ENCODE data around the gene FOXC2. TPM values are rescaled to one million over a fixed set of nuclear protein-coding genes. Genes with fewer than 3 reads are reported as not detected.

Gene FOXC2
- total and polyA plus RNA-seq, 7 donors: under 0.01 to 0.81 (median 0.39) TPM; not detected in 1

GRCh38 chr16:86568677-86569623, 2.3 kb downstream of the FOXC2 start:
- Histone ChIP-seq H3K4me1 (peaks cover 0 to 22% (median 15%) of the 10 kb centered on the region in 4 donors), H3K9me3 (no peaks in the 10 kb centered on the region), H3K4me3 (peak overlapping the region in 3 of 4 donors; percentile 18 to 34 (median 20)), H3K27me3 (peaks cover 54 to 100% (median 97%) of the 10 kb centered on the region in 3 donors), H3K27ac (peak overlapping the region in 1 of 4 donors; percentile 14), H3K36me3 (no peaks in the 10 kb centered on the region)
- no peak for DNase-seq
- TF ChIP-seq POLR2A (IDR thresholded peaks at IDR 0.05) (no peak), CTCF (IDR thresholded peaks at IDR 0.05) (no peak), POLR2AphosphoS5 (IDR thresholded peaks at IDR 0.05) (no peak), EP300 (IDR thresholded peaks at IDR 0.05) (no peak)
- 12 to 21% methylated on average over 33 of the region's 33 CpGs for WGBS, 2 donors
- intact Hi-C loops (cut with DNase I): no loop called here

DNA sequence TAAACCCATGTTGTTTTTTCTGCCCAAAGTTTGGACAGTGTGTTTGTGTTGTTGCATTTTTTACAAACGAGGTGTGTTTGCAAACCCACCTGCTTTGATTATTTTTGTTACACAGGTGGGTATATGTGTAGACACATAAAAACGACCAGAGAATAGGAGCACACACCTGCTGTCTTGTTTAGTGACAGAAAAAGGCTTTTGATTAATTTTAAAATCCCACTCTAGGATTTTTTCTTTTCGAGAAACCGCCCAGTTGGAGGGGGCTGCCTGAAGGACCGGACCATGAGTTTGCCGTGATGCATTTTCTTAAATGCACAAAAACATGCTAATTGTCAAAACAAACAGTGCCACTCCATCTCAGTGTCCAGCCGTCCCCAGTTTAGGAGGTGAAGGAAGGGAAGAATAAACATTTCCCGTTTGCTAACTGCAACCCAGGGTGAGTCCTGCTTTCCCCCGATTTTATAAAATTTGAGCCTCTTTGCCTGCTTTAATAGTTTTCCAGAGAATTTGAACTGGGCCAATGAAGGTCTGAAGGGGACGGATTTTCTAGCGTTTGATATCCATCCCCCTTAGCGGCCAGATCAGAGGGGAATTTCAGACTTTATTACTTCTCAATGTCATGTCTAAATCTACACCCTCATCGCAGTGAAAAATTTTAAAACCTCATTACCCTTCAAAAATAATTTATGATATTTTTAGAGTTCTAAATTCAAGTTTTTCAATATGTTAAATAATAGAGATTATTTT, 3.2 kb downstream of the FOXC2 start:
- intact Hi-C loops (cut with DNase I): loop anchor here (10.0 kb wide), 1 partner anchor 185 kb away; no protein-coding TSS in a partner anchor
- WGBS, 2 donors: 20 to 48% methylated on average over 13 of the region's 13 CpGs
- peaks cover 0 to 17% (median 11%) of the 10 kb centered on the region in 4 donors for H3K4me1 ChIP-seq
- TF ChIP-seq CTCF (IDR thresholded peaks at IDR 0.05) (no peak), EP300 (IDR thresholded peaks at IDR 0.05) (no peak), POLR2A (IDR thresholded peaks at IDR 0.05) (no peak), POLR2AphosphoS5 (IDR thresholded peaks at IDR 0.05) (no peak)
- H3K27me3 ChIP-seq: peaks cover 48 to 100% (median 88%) of the 10 kb centered on the region in 3 donors
- peak overlapping the region in 1 of 4 donors; percentile 32 for H3K27ac ChIP-seq
- H3K9me3 ChIP-seq: no peaks in the 10 kb centered on the region
- DNase-seq: no peak
- H3K4me3 ChIP-seq: no peak overlapping the region
- H3K36me3 ChIP-seq: no peaks in the 10 kb centered on the region

DNA sequence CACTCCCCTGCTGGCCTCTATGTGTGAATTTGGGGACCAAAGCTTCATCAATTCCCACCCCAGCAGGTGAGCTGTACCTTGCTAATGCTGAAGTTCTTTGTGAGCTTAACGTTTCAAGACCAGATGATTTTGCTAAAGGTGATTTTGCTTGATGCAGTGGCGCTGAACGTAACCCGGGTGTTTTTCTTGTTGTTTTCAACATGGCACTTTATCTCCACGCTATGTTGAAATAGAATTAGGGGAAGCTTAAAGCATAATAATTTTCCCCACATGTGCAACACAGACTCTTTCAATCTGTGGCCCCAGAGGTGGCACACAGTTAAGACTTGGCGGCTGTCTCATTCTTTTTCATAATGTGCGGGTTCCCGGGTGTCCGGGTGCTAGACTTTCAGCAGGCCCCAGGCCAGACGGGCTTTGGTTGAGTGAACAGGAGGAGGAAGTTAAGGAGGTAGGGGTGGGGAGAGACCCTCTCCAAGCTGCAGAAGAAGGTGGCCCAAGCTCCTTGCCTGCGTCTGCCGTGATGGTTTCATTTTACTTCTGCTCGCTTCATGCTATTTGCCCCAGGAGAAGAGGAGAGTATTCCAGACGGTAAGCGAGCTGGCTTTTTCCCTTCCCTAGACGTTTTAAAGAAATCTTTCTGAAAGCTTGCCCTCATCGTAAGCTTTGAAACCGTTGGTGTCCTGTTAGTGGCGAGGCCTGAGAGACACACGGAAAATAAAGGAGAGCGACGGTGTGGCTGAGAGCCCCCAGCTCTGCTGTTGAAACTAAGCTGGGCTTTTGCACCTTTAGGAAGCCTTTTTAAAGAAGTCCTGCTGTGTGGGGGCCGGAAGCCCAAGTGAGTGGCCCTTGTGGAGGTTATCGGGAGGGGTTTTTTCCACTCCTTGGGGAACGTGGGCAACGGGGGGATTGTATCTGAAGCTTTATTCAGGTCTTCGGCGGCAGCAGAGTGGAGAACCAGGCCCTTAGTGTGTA, 4.2 kb downstream of the FOXC2 start:
- Histone ChIP-seq H3K4me3 (no peak overlapping the region), H3K27ac (no peak overlapping the region)

More for the DNA sequence above, 4.2 kb downstream of the FOXC2 start:
- intact Hi-C loops (cut with DNase I): loop anchor here (10.0 kb wide), 1 partner anchor 184 kb away; no protein-coding TSS in a partner anchor
- peaks cover 0 to 19% (median 14%) of the 10 kb centered on the region in 4 donors for H3K4me1 ChIP-seq
- 64 to 71% methylated on average over 28 of the region's 28 CpGs for WGBS, 2 donors
- TF ChIP-seq EP300 (IDR thresholded peaks at IDR 0.05) (no peak), CTCF (IDR thresholded peaks at IDR 0.05) (no peak), POLR2A (IDR thresholded peaks at IDR 0.05) (no peak), POLR2AphosphoS5 (IDR thresholded peaks at IDR 0.05) (no peak)
- DNase-seq: no peak
- no peaks in the 10 kb centered on the region for H3K9me3 ChIP-seq
- no peaks in the 10 kb centered on the region for H3K36me3 ChIP-seq
- H3K27me3 ChIP-seq: peaks cover 41 to 100% (median 87%) of the 10 kb centered on the region in 3 donors

Measured in sigmoid colon (tissue), 7 donors.